AG04449 (cell line): Measurements from ENCODE around the gene RNPEPL1.

Experiments
- CTCF ChIA-PET: fragments of 350-600 bp; formaldehyde crosslinking; extraction: SDS; loops from one replicate; lab custom pipeline; 2021; ENCODE audit warnings: antibody characterized with exemption; lab: Yijun Ruan, JAX
- POLR2A ChIA-PET: fragments of 400-600, 350-600 bp; formaldehyde crosslinking; extraction: SDS; loops from one replicate; lab custom pipeline; 2020; ENCODE audit warnings: antibody characterized with exemption, inconsistent platforms; lab: Yijun Ruan, JAX
- DNase-seq: peaks from one replicate; pipeline ENCODE4 v3.0.0-alpha.2; 2010; ENCODE audit warnings: low read depth, low spot score
- H3K4me3 ChIP-seq: 2 replicates; pipeline ENCODE4 v1.5.1; 2011; ENCODE audit warnings: low read depth, mild to moderate bottlenecking, control low read depth, low read length
- CTCF ChIP-seq: IDR thresholded peaks from one replicate; pipeline ENCODE4 v1.5.1; 2011; ENCODE audit warnings: mild to moderate bottlenecking, moderate library complexity, low read length, control low read depth, inconsistent platforms; ENCODE audit not compliant: insufficient read depth; ENCODE audit errors: missing control alignments

RNPEPL1 gene

GRCh38 chr2:240623531-240624010 is 55.3 kb downstream of the RNPEPL1 start:
- ChIA-PET POLR2A (no interaction called here), CTCF (no interaction called here)

GRCh38 chr2:240624011-240624949 is 56.0 kb downstream of the RNPEPL1 start:
- H3K4me3 ChIP-seq = no peak overlapping the region
- DNase-seq = no peak
- no peak for TF ChIP-seq CTCF
- CTCF ChIA-PET = no interaction called here
- POLR2A ChIA-PET = no interaction called here

More at GRCh38 chr2:240623531-240624010, 55.3 kb downstream of the RNPEPL1 start:
- TF ChIP-seq CTCF = no peak
- H3K4me3 ChIP-seq = no peak overlapping the region
- DNase-seq = no peak

DNA sequence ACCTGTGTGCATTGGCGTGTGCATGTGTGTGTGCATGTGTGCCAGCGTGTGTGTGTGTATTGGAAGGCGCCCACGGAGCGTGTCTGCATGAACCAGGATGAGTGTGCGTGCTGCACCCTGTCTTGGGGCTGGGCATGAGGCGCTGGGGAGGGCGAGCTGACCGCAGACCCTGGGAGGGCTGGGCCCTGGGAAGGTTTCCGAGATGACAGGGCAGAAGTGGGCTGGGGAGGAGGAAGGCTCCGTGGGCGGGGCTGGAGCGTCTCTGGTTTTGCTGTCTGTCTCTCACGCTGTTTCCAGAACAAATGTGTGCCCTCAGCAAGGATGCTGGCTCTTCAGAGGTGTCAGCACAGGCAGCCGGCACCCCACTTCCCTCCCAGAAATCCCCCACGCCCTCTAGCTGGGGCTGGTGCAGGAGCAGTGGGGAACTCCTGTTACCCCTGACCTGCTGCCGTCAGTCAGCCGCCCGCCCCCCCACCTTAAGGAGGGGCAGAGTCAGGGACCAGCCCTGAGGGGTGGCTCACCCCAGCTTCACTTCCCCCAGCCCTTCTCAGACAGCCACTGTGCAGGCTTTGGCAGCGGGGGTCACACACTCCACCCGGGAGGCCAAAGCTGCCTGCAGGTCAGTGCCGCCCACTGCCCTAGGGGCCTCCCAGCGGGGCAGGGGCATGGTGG is 56.8 kb downstream of the RNPEPL1 start, which contains the start of gene GPR35:
Gene GPR35, plus strand, starts transcription at position 531 of the 672 bp plus-strand sequence. CDS start 4,473 bp downstream, outside the sequence.
- POLR2A ChIA-PET = no interaction called here
- CTCF ChIA-PET = no interaction called here
- peak within 1 kb of the TSS; percentile 12; the same call in 1 of the 2 replicates for H3K4me3 ChIP-seq
- no peak for TF ChIP-seq CTCF
- DNase-seq = peak; percentile 62

- H3K4me3 ChIP-seq = no peak overlapping the region
- no peak for TF ChIP-seq CTCF
- ChIA-PET POLR2A (no interaction called here), CTCF (no interaction called here)
- DNase-seq = no peak
Observed at GRCh38 chr2:240626531-240627300, 58.4 kb downstream of the RNPEPL1 start.

GRCh38 chr2:240627736-240628506 is 59.6 kb downstream of the RNPEPL1 start:
- POLR2A ChIA-PET = no interaction called here
- no peak overlapping the region for H3K4me3 ChIP-seq
- DNase-seq = no peak
- CTCF ChIA-PET = no interaction called here
- no peak for TF ChIP-seq CTCF
